ENCODE measurements around the gene GTF2A1L. TPM values are rescaled to one million over a fixed set of nuclear protein-coding genes. Genes with fewer than 3 reads are reported as not detected.

The GTF2A1L gene, protein sequence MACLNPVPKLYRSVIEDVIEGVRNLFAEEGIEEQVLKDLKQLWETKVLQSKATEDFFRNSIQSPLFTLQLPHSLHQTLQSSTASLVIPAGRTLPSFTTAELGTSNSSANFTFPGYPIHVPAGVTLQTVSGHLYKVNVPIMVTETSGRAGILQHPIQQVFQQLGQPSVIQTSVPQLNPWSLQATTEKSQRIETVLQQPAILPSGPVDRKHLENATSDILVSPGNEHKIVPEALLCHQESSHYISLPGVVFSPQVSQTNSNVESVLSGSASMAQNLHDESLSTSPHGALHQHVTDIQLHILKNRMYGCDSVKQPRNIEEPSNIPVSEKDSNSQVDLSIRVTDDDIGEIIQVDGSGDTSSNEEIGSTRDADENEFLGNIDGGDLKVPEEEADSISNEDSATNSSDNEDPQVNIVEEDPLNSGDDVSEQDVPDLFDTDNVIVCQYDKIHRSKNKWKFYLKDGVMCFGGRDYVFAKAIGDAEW
- total RNA-seq (2021) (not detected in 2 replicates), Bru-seq, nascent RNA (not detected), BruChase-seq, experiment 1, labeled RNA remaining after a 2-hour chase (not detected), BruChase-seq, experiment 2, labeled RNA remaining after a 6-hour chase (not detected)
- long read RNA-seq: 0 reads

- Histone ChIP-seq H4K20me1 (ENCODE audit: insufficient read depth) (no peaks in the 10 kb centered on the region), H3K36me3 (ENCODE audit: low read depth) (no peaks in the 10 kb centered on the region), H2AFZ (no peak within 1 kb of the TSS), H3K27ac (no peak within 1 kb of the TSS), H3K79me2 (ENCODE audit: low read depth) (no peaks in the 10 kb centered on the region), H3K27me3 (ENCODE audit: insufficient read depth, low read depth) (peaks cover 50% of the 10 kb centered on the region), H3K4me2 (no peak within 1 kb of the TSS), H3F3A (ENCODE audit: insufficient read depth, low read depth) (no peaks in the 10 kb centered on the region), H3K4me1 (replicated peaks; ENCODE audit: insufficient read depth) (no peaks in the 10 kb centered on the region), H3K9me2 (ENCODE audit: insufficient read depth) (no peaks in the 10 kb centered on the region), H3K4me3 (no peak within 1 kb of the TSS), H3K9me3 (ENCODE audit: insufficient read depth, low read depth) (no peaks in the 10 kb centered on the region)
- TF ChIP-seq, protein P1, sequence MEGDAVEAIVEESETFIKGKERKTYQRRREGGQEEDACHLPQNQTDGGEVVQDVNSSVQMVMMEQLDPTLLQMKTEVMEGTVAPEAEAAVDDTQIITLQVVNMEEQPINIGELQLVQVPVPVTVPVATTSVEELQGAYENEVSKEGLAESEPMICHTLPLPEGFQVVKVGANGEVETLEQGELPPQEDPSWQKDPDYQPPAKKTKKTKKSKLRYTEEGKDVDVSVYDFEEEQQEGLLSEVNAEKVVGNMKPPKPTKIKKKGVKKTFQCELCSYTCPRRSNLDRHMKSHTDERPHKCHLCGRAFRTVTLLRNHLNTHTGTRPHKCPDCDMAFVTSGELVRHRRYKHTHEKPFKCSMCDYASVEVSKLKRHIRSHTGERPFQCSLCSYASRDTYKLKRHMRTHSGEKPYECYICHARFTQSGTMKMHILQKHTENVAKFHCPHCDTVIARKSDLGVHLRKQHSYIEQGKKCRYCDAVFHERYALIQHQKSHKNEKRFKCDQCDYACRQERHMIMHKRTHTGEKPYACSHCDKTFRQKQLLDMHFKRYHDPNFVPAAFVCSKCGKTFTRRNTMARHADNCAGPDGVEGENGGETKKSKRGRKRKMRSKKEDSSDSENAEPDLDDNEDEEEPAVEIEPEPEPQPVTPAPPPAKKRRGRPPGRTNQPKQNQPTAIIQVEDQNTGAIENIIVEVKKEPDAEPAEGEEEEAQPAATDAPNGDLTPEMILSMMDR (conservative IDR thresholded peaks at IDR 0.05): no peak
- no TSS peak for BruUV-seq (replicated peaks)
- ChIA-PET POLR2A (ENCODE audit: unreplicated experiment) (no interaction called here), CTCF (no interaction called here)
- DNase-seq: no peak
- intact Hi-C loops (cut with micrococcal nuclease; ENCODE audit: unreplicated experiment): no loop called here
Measured at GRCh38 chr2:48617618-48618017, at the start of gene GTF2A1L. GTF2A1L (plus strand) TSS chr2:48617856; CDS start chr2:48617875, 19 bp downstream.

- CTCF ChIA-PET: no interaction called here
- Histone ChIP-seq H3K36me3 (ENCODE audit: low read depth) (no peaks in the 10 kb centered on the region), H3K27me3 (ENCODE audit: insufficient read depth, low read depth) (no peaks in the 10 kb centered on the region), H3F3A (ENCODE audit: insufficient read depth, low read depth) (no peaks in the 10 kb centered on the region), H3K27ac (no peak overlapping the region), H3K4me1 (replicated peaks; ENCODE audit: insufficient read depth) (no peaks in the 10 kb centered on the region), H4K20me1 (ENCODE audit: insufficient read depth) (no peaks in the 10 kb centered on the region), H2AFZ (no peak overlapping the region), H3K9me3 (ENCODE audit: insufficient read depth, low read depth) (no peaks in the 10 kb centered on the region), H3K9me2 (ENCODE audit: insufficient read depth) (no peaks in the 10 kb centered on the region), H3K79me2 (ENCODE audit: low read depth) (no peaks in the 10 kb centered on the region), H3K4me3 (no peak overlapping the region), H3K4me2 (no peak overlapping the region)
- BruUV-seq (replicated peaks): no TSS peak
- POLR2A ChIA-PET (ENCODE audit: unreplicated experiment): interaction anchor here (0.6 to 0.7 kb wide), 2 partner anchors 19 to 80 kb away, joined by 3 read pairs; no protein-coding TSS in a partner anchor
- DNase-seq: no peak
- TF ChIP-seq, protein P1 (conservative IDR thresholded peaks at IDR 0.05): no peak
- no peak for TF ChIP-seq EZH2 (IDR thresholded peaks at IDR 0.05; ENCODE audit: low read depth)
- intact Hi-C loops (cut with micrococcal nuclease; ENCODE audit: unreplicated experiment): no loop called here
Measured at GRCh38 chr2:48568547-48568946, 49.1 kb upstream of the GTF2A1L start.

DNA sequence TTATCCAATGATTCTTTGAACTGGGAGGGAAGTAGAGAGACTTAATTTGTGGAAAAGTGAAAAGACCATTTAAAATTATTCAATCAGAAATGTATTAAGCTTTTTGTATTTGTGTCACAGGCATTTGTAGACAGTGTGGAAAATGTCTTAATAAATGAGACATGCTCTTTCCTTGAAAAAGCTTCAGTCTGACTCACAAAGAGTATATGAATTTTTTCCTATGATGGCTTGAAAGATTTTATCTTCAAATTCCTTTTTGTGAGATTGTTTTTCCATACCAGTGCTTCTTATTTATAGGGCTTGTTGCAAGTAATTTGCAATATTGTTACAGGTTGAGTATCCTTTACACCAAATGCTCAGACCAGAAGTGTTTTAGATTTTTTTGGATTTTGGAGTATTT is 48.2 kb upstream of the GTF2A1L start:
- Histone ChIP-seq H3K9me3 (ENCODE audit: insufficient read depth, low read depth) (no peaks in the 10 kb centered on the region), H4K20me1 (ENCODE audit: insufficient read depth) (no peaks in the 10 kb centered on the region), H3K4me1 (replicated peaks; ENCODE audit: insufficient read depth) (no peaks in the 10 kb centered on the region), H3K27me3 (ENCODE audit: insufficient read depth, low read depth) (no peaks in the 10 kb centered on the region), H3K9me2 (ENCODE audit: insufficient read depth) (no peaks in the 10 kb centered on the region), H3F3A (ENCODE audit: insufficient read depth, low read depth) (no peaks in the 10 kb centered on the region), H3K36me3 (ENCODE audit: low read depth) (no peaks in the 10 kb centered on the region), H3K4me3 (no peak overlapping the region), H3K27ac (no peak overlapping the region), H3K4me2 (no peak overlapping the region), H3K79me2 (ENCODE audit: low read depth) (no peaks in the 10 kb centered on the region), H2AFZ (no peak overlapping the region)
- TF ChIP-seq, protein P1 (conservative IDR thresholded peaks at IDR 0.05): no peak
- no peak for TF ChIP-seq EZH2 (IDR thresholded peaks at IDR 0.05; ENCODE audit: low read depth)
- POLR2A ChIA-PET (ENCODE audit: unreplicated experiment): no interaction called here
- DNase-seq: no peak
- no TSS peak for BruUV-seq (replicated peaks)
- intact Hi-C loops (cut with micrococcal nuclease; ENCODE audit: unreplicated experiment): no loop called here
- CTCF ChIA-PET: no interaction called here
